Posterior cingulate gyrus (tissue), 11 donors: ENCODE measurements around the gene PEDS1.
"Not testable (repeated sequence)": the region's sequence is repeated elsewhere in the genome, so short reads cannot be mapped to it uniquely, and the experiment has no call there.

ENCODE experiments used
- DNase-seq, 10 donors: peaks; one replicate each; pipeline versions ENCODE4 v3.0.0 to v3.0.0-alpha.2; 2020 to 2021; ENCODE audit warnings: mixed read lengths in 3 of 10
- intact Hi-C: fragments of 100-400 bp; cut with DNase I; formaldehyde crosslinking; loops from one replicate; pipeline ENCODE4 v1.15.1; 2023

The PEDS1 gene

GRCh38 chr20:50140339-50140859 lies 13.1 kb downstream of the PEDS1 start:
- DNase-seq, result no peak
- intact Hi-C loops, result no loop called here

GRCh38 chr20:50138479-50139393 lies 14.8 kb downstream of the PEDS1 start:
- intact Hi-C loops, result no loop called here

GRCh38 chr20:50138120-50138478 lies 15.4 kb downstream of the PEDS1 start:
- DNase-seq, result no peak
- intact Hi-C loops, result no loop called here

More at GRCh38 chr20:50138479-50139393, 14.8 kb downstream of the PEDS1 start:
- peak; percentile 66 to 97 (median 80) for DNase-seq

- intact Hi-C loops, DNase-seq: not testable (repeated sequence)
These were observed 15.8 kb downstream of the PEDS1 start for GRCh38 chr20:50137702-50138101.

GRCh38 chr20:50136822-50137599 lies 16.5 kb downstream of the PEDS1 start:
- DNase-seq, result no peak
- intact Hi-C loops, result no loop called here

GRCh38 chr20:50135157-50135556 lies 18.4 kb downstream of the PEDS1 start:
- intact Hi-C loops, result not testable (repeated sequence)

GRCh38 chr20:50133474-50134217 lies 19.9 kb downstream of the PEDS1 start:
- intact Hi-C loops, result no loop called here
- DNase-seq, result no peak

More at GRCh38 chr20:50135157-50135556, 18.4 kb downstream of the PEDS1 start:
- DNase-seq, result not testable (repeated sequence)

- intact Hi-C loops, result no loop called here
- no peak for DNase-seq
These were observed 20.5 kb downstream of the PEDS1 start for GRCh38 chr20:50133041-50133440.

- intact Hi-C loops, result no loop called here
- no peak for DNase-seq
These were observed 22.5 kb downstream of the PEDS1 start for GRCh38 chr20:50130995-50131394.

GRCh38 chr20:50130356-50130723 lies 23.2 kb downstream of the PEDS1 start:
- DNase-seq, result no peak

GRCh38 chr20:50129662-50130355 lies 23.7 kb downstream of the PEDS1 start:
- peak in 1 of 10 donors; percentile 69 for DNase-seq
- intact Hi-C loops, result no loop called here

More at GRCh38 chr20:50130356-50130723, 23.2 kb downstream of the PEDS1 start:
- intact Hi-C loops, result no loop called here

- intact Hi-C loops, result no loop called here
- DNase-seq, result peak in 2 of 10 donors; percentile 36 to 67
These were observed 25.0 kb downstream of the PEDS1 start for GRCh38 chr20:50128520-50128905.

- peak in 1 of 10 donors; percentile 82 for DNase-seq
- intact Hi-C loops, result no loop called here
These were observed 25.7 kb downstream of the PEDS1 start for GRCh38 chr20:50127587-50128519.

GRCh38 chr20:50126662-50127061 lies 26.9 kb downstream of the PEDS1 start:
- no peak for DNase-seq
- intact Hi-C loops, result no loop called here

GRCh38 chr20:50125279-50125678 lies 28.2 kb downstream of the PEDS1 start:
- intact Hi-C loops, result no loop called here
- no peak for DNase-seq

GRCh38 chr20:50124496-50124895 lies 29.0 kb downstream of the PEDS1 start:
- intact Hi-C loops, result no loop called here
- no peak for DNase-seq

GRCh38 chr20:50123418-50123817 lies 30.1 kb downstream of the PEDS1 start:
- intact Hi-C loops, result no loop called here

GRCh38 chr20:50122763-50123162 lies 30.8 kb downstream of the PEDS1 start:
- DNase-seq, result no peak
- intact Hi-C loops, result no loop called here

More at GRCh38 chr20:50123418-50123817, 30.1 kb downstream of the PEDS1 start:
- no peak for DNase-seq

GRCh38 chr20:50121858-50122271 lies 31.7 kb downstream of the PEDS1 start:
- DNase-seq, result no peak
- intact Hi-C loops, result loop anchor here (1.0 kb wide), 1 partner anchor 47 kb away; no protein-coding TSS in a partner anchor
